ENCODE results near the gene GIMAP5. TPM values are rescaled to one million over a fixed set of nuclear protein-coding genes. Genes with fewer than 3 reads are reported as not detected.

Gene GIMAP5
- polyA plus RNA-seq, 1 donor (not counting 4 experiments of a cell fraction or from before 2014, with no cell fraction given) = not detected

DNA sequence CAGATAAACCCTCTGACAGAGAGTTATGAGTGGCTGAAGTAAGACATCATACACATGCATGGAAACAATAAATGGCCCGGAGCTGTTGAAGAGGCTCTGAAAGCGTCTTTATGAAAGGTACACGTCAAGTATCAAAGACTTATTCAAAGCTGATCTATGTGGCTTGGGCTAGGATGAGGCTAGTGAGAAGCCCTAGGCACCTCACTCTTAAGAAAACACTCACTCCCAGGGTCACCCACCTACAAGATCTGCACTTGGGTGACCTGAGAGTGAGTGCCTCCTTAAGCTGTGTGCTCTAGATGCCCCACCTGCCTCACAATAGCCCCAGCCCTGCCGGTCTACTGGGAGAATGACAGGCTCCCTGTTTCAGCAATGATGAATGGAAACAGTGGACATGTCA lies 21.9 kb upstream of the GIMAP5 start:
- Histone ChIP-seq H3K9me1 (ENCODE audit: control insufficient read depth, extremely low read depth, insufficient read depth, low read length) (no peaks in the 10 kb centered on the region), H3K4me2 (ENCODE audit: control insufficient read depth, extremely low read depth, insufficient read depth, low read depth, low read length) (no peak overlapping the region), H3K27me3 (ENCODE audit: control insufficient read depth, extremely low read depth, insufficient read depth, low read length) (no peaks in the 10 kb centered on the region), H4K20me1 (ENCODE audit: control insufficient read depth, extremely low read depth, insufficient read depth, low read length) (no peaks in the 10 kb centered on the region), H3K9me3 (ENCODE audit: control insufficient read depth, low read depth, low read length) (no peaks in the 10 kb centered on the region), H3K9ac (ENCODE audit: control insufficient read depth, extremely low read depth, insufficient read depth, low read length) (no peak overlapping the region), H2AFZ (ENCODE audit: control insufficient read depth, low read length) (no peak overlapping the region), H3K4me3 (ENCODE audit: control insufficient read depth in 2 of 3, extremely low read depth in 1 of 3, insufficient read depth in 2 of 3, low read depth in 1 of 3, low read length in 3 of 3) (no peak overlapping the region), H3K36me3 (ENCODE audit: control insufficient read depth in 2 of 2, extremely low read depth in 1 of 2, insufficient read depth in 2 of 2, low read length in 2 of 2) (no peaks in the 10 kb centered on the region), H3K79me2 (ENCODE audit: control insufficient read depth, insufficient read depth, low read length) (no peaks in the 10 kb centered on the region), H3K4me1 (ENCODE audit: control insufficient read depth, extremely low read depth, insufficient read depth, low read length) (no peaks in the 10 kb centered on the region), H3K27ac (ENCODE audit: control insufficient read depth, insufficient read depth, low read length) (no peak overlapping the region)
- TF ChIP-seq EZH2 (IDR thresholded peaks at IDR 0.05; ENCODE audit: low read length) (no peak), CTCF (optimal IDR thresholded peaks at IDR 0.05 in 1 of 3, IDR thresholded peaks at IDR 0.05 in 1 of 3, conservative IDR thresholded peaks at IDR 0.05 in 1 of 3; ENCODE audit: extremely low read depth in 1 of 3, insufficient read depth in 2 of 3, low read length in 3 of 3) (no peak)
- DNase-seq (ENCODE audit: low read depth, low spot score) (no peak), FAIRE-seq (no peak)
- dilution Hi-C loops (cut with MboI; ENCODE audit: extremely low pct_ligation_motif_present, low sequenced_read_pairs) = no loop called here

- H3K9me1 ChIP-seq (ENCODE audit: control insufficient read depth, extremely low read depth, insufficient read depth, low read length) = no peaks in the 10 kb centered on the region
- TF ChIP-seq EZH2 (IDR thresholded peaks at IDR 0.05; ENCODE audit: low read length) (no peak), CTCF (optimal IDR thresholded peaks at IDR 0.05 in 1 of 3, IDR thresholded peaks at IDR 0.05 in 1 of 3, conservative IDR thresholded peaks at IDR 0.05 in 1 of 3; ENCODE audit: extremely low read depth in 1 of 3, insufficient read depth in 2 of 3, low read length in 3 of 3) (no peak)
- no peak for FAIRE-seq
Observed at GRCh38 chr7:150715738-150716137, 21.5 kb upstream of the GIMAP5 start.

More at GRCh38 chr7:150715738-150716137, 21.5 kb upstream of the GIMAP5 start:
- dilution Hi-C loops (cut with MboI; ENCODE audit: extremely low pct_ligation_motif_present, low sequenced_read_pairs) = no loop called here
- no peak for DNase-seq (ENCODE audit: low read depth, low spot score)
- Histone ChIP-seq H3K9me3 (ENCODE audit: control insufficient read depth, low read depth, low read length) (no peaks in the 10 kb centered on the region), H3K27me3 (ENCODE audit: control insufficient read depth, extremely low read depth, insufficient read depth, low read length) (no peaks in the 10 kb centered on the region), H3K4me2 (ENCODE audit: control insufficient read depth, extremely low read depth, insufficient read depth, low read depth, low read length) (no peak overlapping the region), H3K4me1 (ENCODE audit: control insufficient read depth, extremely low read depth, insufficient read depth, low read length) (no peaks in the 10 kb centered on the region), H3K79me2 (ENCODE audit: control insufficient read depth, insufficient read depth, low read length) (no peaks in the 10 kb centered on the region), H2AFZ (ENCODE audit: control insufficient read depth, low read length) (no peak overlapping the region), H3K36me3 (ENCODE audit: control insufficient read depth in 2 of 2, extremely low read depth in 1 of 2, insufficient read depth in 2 of 2, low read length in 2 of 2) (no peaks in the 10 kb centered on the region), H3K4me3 (ENCODE audit: control insufficient read depth in 2 of 3, extremely low read depth in 1 of 3, insufficient read depth in 2 of 3, low read depth in 1 of 3, low read length in 3 of 3) (no peak overlapping the region), H4K20me1 (ENCODE audit: control insufficient read depth, extremely low read depth, insufficient read depth, low read length) (no peaks in the 10 kb centered on the region), H3K27ac (ENCODE audit: control insufficient read depth, insufficient read depth, low read length) (no peak overlapping the region), H3K9ac (ENCODE audit: control insufficient read depth, extremely low read depth, insufficient read depth, low read length) (no peak overlapping the region)
